Dendritic cell treated with granulocyte-macrophage colony-stimulating factor and Interleukin-4, amounts not matched to agents 40 ng/mL and 50 ng/mL, for 4 days (primary cell): Measurements from ENCODE around the gene SCART1.
"Not testable (repeated sequence)": the region's sequence is repeated elsewhere in the genome, so short reads cannot be mapped to it uniquely, and the experiment has no call there.

Experiments
- H3K27ac Mint-ChIP-seq: one replicate; pipeline ENCODE4 v1.8.0; 2022; ENCODE audit warnings: mild to moderate bottlenecking, mixed read lengths
- H3K27me3 Mint-ChIP-seq: one replicate; pipeline ENCODE4 v1.8.0; 2022; ENCODE audit warnings: mild to moderate bottlenecking, mixed read lengths
- H3K36me3 Mint-ChIP-seq: one replicate; pipeline ENCODE4 v1.8.0; 2022; ENCODE audit warnings: low read depth, mixed read lengths
- H3K4me1 Mint-ChIP-seq: one replicate; pipeline ENCODE4 v1.8.0; 2022; ENCODE audit warnings: low read depth, mixed read lengths
- H3K4me3 Mint-ChIP-seq: one replicate; pipeline ENCODE4 v1.8.0; 2022; ENCODE audit warnings: mild to moderate bottlenecking, moderate library complexity, mixed read lengths
- H3K9me3 Mint-ChIP-seq: one replicate; pipeline ENCODE4 v1.8.0; 2022; ENCODE audit warnings: mixed read lengths
- intact Hi-C: fragments of 100-400 bp; cut with micrococcal nuclease; formaldehyde crosslinking; loops from one replicate; pipeline ENCODE4 v1.15.0; 2022

SCART1 gene

GRCh38 chr10:133484818-133485217, 31.1 kb downstream of the SCART1 start:
- no peaks in the 10 kb centered on the region for H3K4me1 Mint-ChIP-seq
- H3K27ac Mint-ChIP-seq: no peak overlapping the region
- intact Hi-C loops: no loop called here
- H3K36me3 Mint-ChIP-seq: no peaks in the 10 kb centered on the region
- H3K4me3 Mint-ChIP-seq: no peak overlapping the region
- peaks cover 3% of the 10 kb centered on the region for H3K27me3 Mint-ChIP-seq
- peaks cover 62% of the 10 kb centered on the region for H3K9me3 Mint-ChIP-seq

- peaks cover 62% of the 10 kb centered on the region for H3K9me3 Mint-ChIP-seq
- peaks cover 3% of the 10 kb centered on the region for H3K27me3 Mint-ChIP-seq
- intact Hi-C loops: no loop called here
- H3K4me3 Mint-ChIP-seq: no peak overlapping the region
- no peaks in the 10 kb centered on the region for H3K4me1 Mint-ChIP-seq
- no peaks in the 10 kb centered on the region for H3K36me3 Mint-ChIP-seq
- H3K27ac Mint-ChIP-seq: no peak overlapping the region
These were observed 33.3 kb downstream of the SCART1 start for GRCh38 chr10:133487085-133487484.

- Mint-ChIP-seq H3K36me3 (no peaks in the 10 kb centered on the region), H3K4me3 (no peak overlapping the region), H3K27ac (no peak overlapping the region), H3K27me3 (no peaks in the 10 kb centered on the region), H3K4me1 (no peaks in the 10 kb centered on the region), H3K9me3 (peaks cover 53% of the 10 kb centered on the region)
- intact Hi-C loops: no loop called here
These were observed 34.6 kb downstream of the SCART1 start for GRCh38 chr10:133488354-133488753.

GRCh38 chr10:133489816-133490588, 36.3 kb downstream of the SCART1 start:
- no peaks in the 10 kb centered on the region for H3K27me3 Mint-ChIP-seq
- no peak overlapping the region for H3K27ac Mint-ChIP-seq
- H3K4me1 Mint-ChIP-seq: no peaks in the 10 kb centered on the region
- H3K4me3 Mint-ChIP-seq: no peak overlapping the region
- peaks cover 38% of the 10 kb centered on the region for H3K9me3 Mint-ChIP-seq
- intact Hi-C loops: no loop called here
- H3K36me3 Mint-ChIP-seq: no peaks in the 10 kb centered on the region

GRCh38 chr10:133493562-133493961, 39.8 kb downstream of the SCART1 start:
- H3K36me3 Mint-ChIP-seq, H3K4me1 Mint-ChIP-seq, intact Hi-C loops, H3K4me3 Mint-ChIP-seq, H3K27ac Mint-ChIP-seq, H3K27me3 Mint-ChIP-seq: not testable (repeated sequence)
- H3K9me3 Mint-ChIP-seq: peaks cover 15% of the 10 kb centered on the region

- H3K36me3 Mint-ChIP-seq, H3K27ac Mint-ChIP-seq, H3K4me1 Mint-ChIP-seq, H3K4me3 Mint-ChIP-seq, intact Hi-C loops, H3K27me3 Mint-ChIP-seq: not testable (repeated sequence)
- H3K9me3 Mint-ChIP-seq: peaks cover 23% of the 10 kb centered on the region
These were observed 43.6 kb downstream of the SCART1 start for GRCh38 chr10:133497363-133497762.

GRCh38 chr10:133499176-133499575, 45.4 kb downstream of the SCART1 start:
- H3K4me3 Mint-ChIP-seq, H3K27me3 Mint-ChIP-seq, H3K27ac Mint-ChIP-seq, H3K4me1 Mint-ChIP-seq, H3K36me3 Mint-ChIP-seq, intact Hi-C loops: not testable (repeated sequence)
- peaks cover 23% of the 10 kb centered on the region for H3K9me3 Mint-ChIP-seq

GRCh38 chr10:133500897-133501296, 47.2 kb downstream of the SCART1 start:
- H3K4me1 Mint-ChIP-seq, H3K27ac Mint-ChIP-seq, H3K27me3 Mint-ChIP-seq, intact Hi-C loops, H3K36me3 Mint-ChIP-seq, H3K4me3 Mint-ChIP-seq: not testable (repeated sequence)
- H3K9me3 Mint-ChIP-seq: peaks cover 23% of the 10 kb centered on the region

- H3K4me1 Mint-ChIP-seq: no peaks in the 10 kb centered on the region
- H3K27me3 Mint-ChIP-seq: peaks cover 32% of the 10 kb centered on the region
- H3K4me3 Mint-ChIP-seq: no peak overlapping the region
- no peaks in the 10 kb centered on the region for H3K36me3 Mint-ChIP-seq
- intact Hi-C loops: no loop called here
- H3K27ac Mint-ChIP-seq: no peak overlapping the region
- H3K9me3 Mint-ChIP-seq: peaks cover 13% of the 10 kb centered on the region
These were observed 56.0 kb downstream of the SCART1 start for GRCh38 chr10:133509700-133510099.

- peaks cover 13% of the 10 kb centered on the region for H3K9me3 Mint-ChIP-seq
- H3K27me3 Mint-ChIP-seq: peaks cover 35% of the 10 kb centered on the region
- H3K36me3 Mint-ChIP-seq: no peaks in the 10 kb centered on the region
- H3K27ac Mint-ChIP-seq: no peak overlapping the region
- H3K4me3 Mint-ChIP-seq: no peak overlapping the region
- no peaks in the 10 kb centered on the region for H3K4me1 Mint-ChIP-seq
- intact Hi-C loops: no loop called here
These were observed 57.7 kb downstream of the SCART1 start for GRCh38 chr10:133511408-133511807.

GRCh38 chr10:133511907-133512528, 58.3 kb downstream of the SCART1 start:
- H3K9me3 Mint-ChIP-seq: peaks cover 13% of the 10 kb centered on the region
- no peaks in the 10 kb centered on the region for H3K4me1 Mint-ChIP-seq
- peaks cover 35% of the 10 kb centered on the region for H3K27me3 Mint-ChIP-seq
- H3K36me3 Mint-ChIP-seq: no peaks in the 10 kb centered on the region
- no peak overlapping the region for H3K27ac Mint-ChIP-seq
- intact Hi-C loops: no loop called here
- H3K4me3 Mint-ChIP-seq: no peak overlapping the region

- H3K9me3 Mint-ChIP-seq: no peaks in the 10 kb centered on the region
- no peaks in the 10 kb centered on the region for H3K4me1 Mint-ChIP-seq
- no peak overlapping the region for H3K27ac Mint-ChIP-seq
- H3K36me3 Mint-ChIP-seq: no peaks in the 10 kb centered on the region
- intact Hi-C loops: loop anchor here (5.0 kb wide), 1 partner anchor 188 kb away; no protein-coding TSS in a partner anchor
- H3K4me3 Mint-ChIP-seq: no peak overlapping the region
- H3K27me3 Mint-ChIP-seq: peaks cover 44% of the 10 kb centered on the region
These were observed 61.7 kb downstream of the SCART1 start for GRCh38 chr10:133515471-133515870.

- no peaks in the 10 kb centered on the region for H3K9me3 Mint-ChIP-seq
- H3K36me3 Mint-ChIP-seq: no peaks in the 10 kb centered on the region
These were observed 62.3 kb downstream of the SCART1 start for GRCh38 chr10:133516057-133516456.

GRCh38 chr10:133518517-133518916, 64.8 kb downstream of the SCART1 start:
- peaks cover 49% of the 10 kb centered on the region for H3K27me3 Mint-ChIP-seq
- H3K27ac Mint-ChIP-seq, H3K4me3 Mint-ChIP-seq, H3K9me3 Mint-ChIP-seq, H3K4me1 Mint-ChIP-seq, H3K36me3 Mint-ChIP-seq: not testable (repeated sequence)
- intact Hi-C loops: loop anchor here (5.0 kb wide), 1 partner anchor 191 kb away; no protein-coding TSS in a partner anchor

More at GRCh38 chr10:133516057-133516456, 62.3 kb downstream of the SCART1 start:
- intact Hi-C loops: loop anchor here (5.0 kb wide), 1 partner anchor 189 kb away; no protein-coding TSS in a partner anchor
- peaks cover 45% of the 10 kb centered on the region for H3K27me3 Mint-ChIP-seq
- H3K27ac Mint-ChIP-seq: no peak overlapping the region
- H3K4me3 Mint-ChIP-seq: no peak overlapping the region
- no peaks in the 10 kb centered on the region for H3K4me1 Mint-ChIP-seq
